Measurements from ENCODE around the gene MRPS12.
"Not testable (repeated sequence)": the region's sequence is repeated elsewhere in the genome, so short reads cannot be mapped to it uniquely, and the experiment has no call there.

Gene MRPS12

DNA sequence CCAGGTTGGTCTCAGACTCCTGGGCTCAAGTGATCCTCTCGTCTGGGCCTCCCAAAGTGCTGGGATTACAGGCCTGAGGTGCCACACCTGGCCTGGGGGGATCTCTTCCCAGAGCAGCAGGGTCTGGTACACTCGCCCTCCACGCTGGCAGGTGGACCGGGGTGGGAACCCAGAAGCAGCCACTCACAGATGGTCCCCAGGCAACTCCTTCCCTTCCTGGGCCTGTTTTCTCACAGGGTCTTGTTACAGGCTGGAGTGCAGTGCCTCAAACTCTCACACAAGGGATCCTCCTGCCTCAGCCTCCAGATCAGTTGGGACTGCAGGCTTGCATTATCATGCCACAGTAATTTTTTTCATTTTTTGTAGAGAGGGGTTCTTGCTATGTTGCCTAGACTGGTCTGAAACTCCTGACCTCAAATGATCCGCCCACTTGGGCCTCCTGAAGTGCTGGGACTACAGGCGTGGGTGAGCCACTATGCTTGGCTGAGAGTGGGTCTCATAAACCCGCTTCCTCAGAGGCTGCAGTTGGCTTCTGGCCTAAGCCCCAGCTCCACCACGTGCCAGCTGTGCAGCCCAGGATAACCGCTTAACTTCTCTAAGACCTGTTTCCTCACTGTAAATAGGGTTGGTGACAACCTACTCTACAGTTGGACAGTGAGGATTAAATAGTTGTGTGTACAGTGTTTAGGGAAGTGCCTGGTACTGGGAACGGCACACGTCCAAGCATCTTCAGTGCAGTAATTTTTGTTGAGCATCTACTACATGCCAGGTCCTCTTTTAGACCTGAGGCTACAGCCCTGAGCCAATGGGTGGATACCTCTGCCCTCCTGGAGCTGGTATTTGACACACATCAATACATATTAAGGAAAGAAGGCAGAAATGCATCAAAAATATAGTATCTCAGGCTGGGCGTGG is 17.9 kb upstream of the MRPS12 start:
- no peak for DNase-seq

DNA sequence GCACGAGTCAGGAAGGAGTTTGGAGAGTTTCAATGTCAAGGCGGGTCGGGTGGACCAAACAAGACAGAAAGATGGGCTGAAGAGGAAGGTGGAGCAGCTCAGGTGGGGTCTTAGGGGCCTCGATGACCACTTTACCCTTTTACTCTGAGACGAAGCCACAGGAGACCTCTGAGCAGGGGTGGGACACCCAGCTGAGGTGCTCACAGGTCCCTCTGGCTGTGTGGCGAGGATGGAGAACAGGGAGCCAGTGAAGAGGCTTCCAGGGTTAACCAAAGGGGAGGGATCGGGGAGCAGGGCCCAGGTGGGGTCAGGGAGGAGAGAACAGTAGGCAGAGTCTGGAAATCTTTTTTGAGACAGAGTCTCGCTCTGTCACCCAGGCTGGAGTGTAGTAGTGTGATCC is 16.8 kb upstream of the MRPS12 start:
- DNase-seq: no peak

DNA sequence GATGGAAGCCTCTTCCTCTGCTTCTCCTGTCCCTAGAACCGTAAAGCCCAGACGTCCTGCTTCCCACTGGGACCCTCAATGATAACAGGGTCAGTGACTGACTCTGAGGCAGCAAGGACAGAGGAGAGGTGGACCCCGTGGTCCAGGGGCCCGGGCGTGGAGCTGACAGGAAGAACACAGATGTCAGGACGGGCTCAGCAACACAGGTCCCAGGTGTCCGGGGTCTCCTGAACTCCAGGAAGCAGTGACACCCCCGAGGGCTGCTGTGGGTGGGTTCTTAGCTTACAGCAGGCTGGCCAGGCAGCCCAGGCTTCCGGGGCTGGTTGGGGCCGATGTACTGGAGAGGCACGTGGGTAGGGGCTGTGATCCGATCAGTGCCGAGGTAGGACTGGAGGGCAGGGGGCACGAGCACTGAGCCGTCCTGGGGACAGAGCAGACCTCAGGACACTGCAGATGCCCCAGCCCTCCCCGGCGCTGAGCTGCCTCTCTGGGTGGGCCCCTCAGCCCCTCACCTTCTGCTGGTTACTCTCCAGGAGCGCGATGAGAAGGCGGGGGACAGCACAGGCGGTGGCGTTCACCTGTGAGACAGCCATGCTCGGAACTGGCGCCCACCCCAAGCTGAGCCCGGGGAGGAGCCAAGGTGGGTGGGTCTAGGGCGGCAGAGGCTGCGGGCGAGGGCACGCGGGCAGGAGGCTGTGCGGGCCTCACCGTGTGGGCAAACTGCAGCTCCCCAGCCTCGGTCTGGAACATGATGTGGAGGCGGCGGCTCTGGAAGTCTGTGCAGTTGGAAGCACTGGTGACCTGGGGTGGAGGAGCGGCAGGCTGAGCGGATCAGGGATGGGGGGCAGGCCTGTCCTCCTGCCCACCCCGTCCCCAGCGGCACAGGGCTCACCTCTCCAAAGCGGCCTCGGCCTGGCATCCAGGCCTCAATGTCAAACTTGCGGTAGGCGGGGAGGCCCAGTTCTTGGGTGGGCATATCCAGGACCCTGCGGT is 15.1 kb upstream of the MRPS12 start:
- no peak for DNase-seq

DNA sequence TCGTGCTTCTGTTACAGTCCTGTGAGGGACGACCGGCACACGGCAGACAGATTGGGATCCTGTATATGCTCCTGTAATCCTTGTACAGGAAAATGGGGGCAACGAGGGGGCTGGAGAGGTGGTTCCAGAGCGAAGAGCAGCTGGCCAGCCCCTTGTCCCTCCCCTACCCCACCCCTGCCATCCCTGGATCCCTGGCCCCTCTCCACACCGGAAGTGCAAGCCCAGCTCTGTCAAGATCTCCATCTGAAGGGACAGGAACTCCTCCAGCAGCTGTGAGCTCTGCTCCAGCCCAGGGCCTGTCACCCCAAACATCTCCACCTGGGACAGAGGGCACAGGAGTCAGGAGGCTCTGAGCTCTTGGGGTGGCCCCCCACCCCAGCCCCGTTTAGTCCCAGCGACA is 13.2 kb upstream of the MRPS12 start:
- DNase-seq: no peak

DNA sequence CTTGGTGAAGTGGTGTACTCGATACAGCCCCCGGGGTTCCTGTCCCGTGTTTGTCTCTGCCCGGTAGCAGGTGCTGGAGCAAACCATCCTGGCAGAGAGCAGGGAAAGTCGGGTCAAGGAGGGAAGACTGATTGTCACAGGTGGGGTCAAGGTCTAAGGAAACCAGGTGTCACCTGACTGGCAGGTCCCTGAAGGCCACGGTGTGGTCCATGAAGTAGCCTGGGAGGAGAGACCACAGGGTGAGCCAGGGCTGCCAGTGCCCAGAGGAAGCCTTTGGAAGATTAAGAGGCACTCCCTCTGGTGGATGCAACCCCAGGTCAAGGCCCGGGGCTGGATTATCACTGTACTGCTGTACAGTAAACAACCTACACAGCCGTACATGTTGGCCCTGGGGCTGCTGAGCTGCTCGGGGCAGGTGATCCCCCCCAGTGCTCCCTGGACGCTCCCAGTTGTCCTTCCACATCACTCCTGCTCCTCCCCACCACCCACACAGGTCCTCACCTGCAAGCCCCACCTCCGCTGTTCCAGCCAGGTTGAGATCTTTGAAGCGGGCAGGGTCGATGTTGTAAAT is 12.7 kb upstream of the MRPS12 start:
- DNase-seq: no peak

DNA sequence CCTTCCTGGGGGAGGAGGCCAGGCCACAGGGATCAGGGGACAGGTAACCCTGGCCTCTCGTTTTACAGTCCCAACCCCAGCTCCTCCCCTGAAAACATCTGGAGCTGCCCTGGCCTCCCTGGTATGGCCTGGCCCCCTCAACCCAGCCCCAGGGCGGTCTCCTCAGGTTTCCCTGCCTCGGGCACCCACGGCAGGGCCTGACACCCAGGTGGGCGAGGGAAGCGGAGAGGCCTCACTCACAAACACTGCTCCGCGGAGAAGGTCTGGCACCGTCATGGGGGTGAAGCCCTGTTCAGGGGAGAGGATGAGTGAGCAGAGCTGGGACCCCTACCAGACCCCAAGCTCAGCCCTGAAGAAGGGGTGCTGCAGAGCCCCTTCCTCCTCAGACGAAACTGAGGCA is 12.2 kb upstream of the MRPS12 start:
- DNase-seq: no peak

DNA sequence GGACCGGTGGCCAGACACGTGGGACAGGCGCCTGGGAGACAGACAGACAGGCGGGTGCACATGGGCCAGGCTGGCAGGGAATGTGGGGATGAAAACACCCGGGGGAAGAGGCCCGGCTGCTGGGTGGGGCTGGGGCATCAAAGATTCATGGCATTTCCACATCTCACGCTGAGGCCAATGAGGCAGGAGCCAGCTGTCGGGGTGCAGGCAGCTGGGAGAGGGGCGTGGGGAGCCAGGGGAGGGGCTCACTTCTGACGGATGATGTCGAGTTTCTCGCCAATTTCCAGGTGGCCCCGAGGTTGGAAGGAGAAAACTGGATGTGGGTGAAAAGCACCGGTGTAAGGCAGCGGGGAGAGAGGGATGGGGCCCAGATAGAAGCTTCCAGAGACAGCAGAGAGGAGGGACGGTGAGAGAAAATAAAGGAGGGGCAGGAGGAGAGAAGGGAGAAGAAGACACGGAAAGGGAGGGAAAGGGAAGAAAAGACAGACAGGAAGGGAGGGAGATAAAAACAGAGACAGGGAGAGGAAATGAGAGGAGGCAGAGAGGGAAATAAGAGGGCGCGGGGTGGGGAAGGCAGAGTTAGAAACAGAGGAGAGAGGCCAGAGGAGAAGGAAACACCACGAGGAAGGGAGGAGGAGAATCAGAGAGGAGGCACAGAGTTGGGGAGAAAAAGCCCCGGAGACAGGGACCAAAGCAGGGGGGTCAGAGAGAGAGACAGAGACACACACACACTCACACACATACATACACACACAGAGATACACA is 10.7 kb upstream of the MRPS12 start:
- no peak for DNase-seq

DNA sequence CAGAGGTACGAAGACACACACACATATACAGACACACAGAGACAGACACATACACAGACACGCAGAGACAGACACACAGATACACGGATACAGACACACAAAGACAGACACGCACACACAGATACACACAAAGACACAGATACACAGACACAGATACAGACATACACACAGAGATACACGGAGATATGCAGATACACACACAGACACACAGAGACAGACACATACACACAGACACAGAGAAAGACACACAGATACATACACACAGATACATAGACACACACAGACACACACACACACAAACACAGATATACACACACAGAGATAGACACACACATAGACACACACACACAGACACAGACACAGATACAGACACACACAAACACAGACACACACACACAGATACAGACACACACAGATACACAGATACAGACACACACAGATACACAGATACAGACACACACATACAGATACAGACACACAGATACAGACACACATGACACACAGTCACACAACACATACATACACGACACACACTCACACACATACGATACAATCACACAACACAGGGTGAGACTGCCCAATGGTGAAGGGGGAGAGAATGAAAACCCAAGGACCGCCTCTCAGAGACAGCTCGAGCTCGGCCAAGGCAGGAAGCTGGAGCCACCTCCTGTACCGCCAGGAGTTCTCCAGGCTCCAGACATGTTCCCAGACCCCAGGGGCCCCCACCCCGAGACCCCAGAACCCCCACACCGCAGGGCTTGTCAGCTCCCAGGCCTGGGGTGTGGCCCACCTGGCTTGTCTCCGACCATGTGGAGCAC is 9.9 kb upstream of the MRPS12 start:
- no peak for DNase-seq

DNA sequence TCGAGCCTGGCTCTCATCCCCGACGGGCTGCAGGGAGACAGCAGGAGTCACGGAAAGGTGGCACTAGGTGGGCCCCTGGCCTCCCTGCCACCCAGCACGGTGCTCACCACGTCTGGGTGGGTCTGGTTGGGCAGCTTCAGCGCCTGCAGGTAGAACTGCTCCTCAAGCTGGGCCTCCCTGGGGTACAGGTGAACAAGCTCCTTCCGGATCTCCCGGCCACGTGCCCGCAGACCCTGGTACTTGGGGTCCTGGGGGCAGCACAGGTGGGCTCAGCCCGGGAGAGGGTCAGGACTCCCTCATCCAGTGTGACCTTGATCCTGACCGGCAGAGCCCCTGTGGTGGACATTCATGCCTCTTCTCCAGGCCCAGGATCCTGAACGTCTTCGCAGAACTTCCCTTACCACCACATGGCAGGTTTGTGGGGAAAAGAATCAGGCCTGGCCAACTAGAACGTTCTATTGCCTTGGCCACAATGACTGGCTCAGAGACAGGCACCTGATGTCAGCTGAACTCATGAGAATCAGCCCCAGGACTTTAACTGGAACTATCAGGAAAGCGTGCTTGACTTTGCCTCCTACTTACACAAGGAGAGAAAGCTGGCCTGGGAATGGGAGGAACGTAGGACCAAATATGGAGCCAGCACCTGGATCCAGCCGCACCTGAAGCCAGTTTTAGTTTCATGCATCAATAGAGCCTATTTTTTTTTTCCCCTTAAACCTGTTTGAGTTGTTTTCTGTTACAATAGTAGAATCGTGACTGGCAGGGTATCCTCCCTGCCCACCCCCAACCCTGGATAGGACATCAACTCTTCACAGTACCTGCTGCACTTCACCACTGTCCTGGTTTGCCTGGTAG is 9.1 kb upstream of the MRPS12 start:
- no peak for DNase-seq

DNA sequence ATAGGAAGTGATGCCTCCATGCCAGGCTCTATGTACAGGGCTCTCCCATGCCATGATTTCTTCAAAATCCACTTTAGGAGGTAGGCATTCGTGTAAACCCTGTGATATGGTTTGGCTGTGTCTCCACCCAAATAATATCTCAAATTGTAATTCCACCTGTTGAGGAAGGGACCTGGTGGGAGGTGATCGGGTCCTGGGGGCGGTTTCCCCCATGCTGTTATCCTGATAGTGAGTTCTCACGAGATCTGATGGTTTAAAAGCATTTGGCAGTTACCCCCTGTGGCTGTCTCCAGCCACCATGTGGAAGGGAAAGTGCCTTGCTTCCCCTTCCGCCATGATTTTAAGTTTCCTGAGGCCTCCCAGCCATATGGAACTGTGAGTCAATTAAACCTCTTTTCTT is 8.3 kb upstream of the MRPS12 start:
- DNase-seq: no peak

DNA sequence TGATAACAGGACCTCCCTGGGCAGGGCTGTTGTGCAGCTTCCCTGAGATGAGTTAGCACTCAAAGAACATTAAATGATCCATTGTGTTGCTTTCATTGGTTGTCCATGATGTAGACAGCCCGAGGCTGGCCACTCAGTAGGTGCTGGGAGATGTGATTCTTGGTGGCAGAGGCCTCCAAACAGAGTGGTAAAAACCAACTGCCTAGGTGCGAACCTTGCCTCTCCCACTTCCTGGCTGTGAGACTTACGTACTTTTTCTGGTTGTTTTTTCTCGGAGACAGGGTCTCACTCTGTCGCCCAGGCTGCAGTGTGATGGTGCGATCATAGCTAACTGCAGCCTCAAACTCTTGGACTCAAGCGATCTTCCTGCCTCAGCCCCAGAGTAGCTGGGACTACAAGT is 6.4 kb upstream of the MRPS12 start:
- DNase-seq: no peak

DNA sequence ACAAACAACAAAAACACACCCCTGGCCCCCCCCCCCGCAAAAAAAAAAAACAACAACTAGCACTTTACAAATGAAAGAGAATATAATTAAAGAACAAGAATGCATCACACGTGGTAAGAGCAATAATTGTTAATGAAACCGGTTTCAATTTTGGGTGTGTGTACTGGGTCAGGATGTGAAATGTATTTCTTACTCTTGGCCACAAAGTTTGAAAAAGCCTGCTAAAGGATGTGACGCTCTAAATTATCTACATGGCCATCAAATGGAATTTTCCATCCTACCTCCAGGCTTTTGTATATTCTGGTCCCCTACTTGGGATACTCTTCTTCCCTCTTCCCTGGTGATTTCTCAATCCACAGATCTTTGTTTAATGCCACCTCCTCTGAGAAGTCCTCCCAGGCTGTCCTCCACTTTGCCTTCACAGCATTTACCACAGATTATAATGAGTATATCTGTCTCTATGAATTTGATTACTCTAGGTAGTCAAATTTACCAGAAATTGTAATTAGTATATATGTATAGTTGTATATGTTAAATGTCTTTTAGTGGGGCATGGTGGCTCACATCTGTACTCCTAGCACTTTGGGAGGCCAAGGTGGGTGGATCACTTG is 2.2 kb upstream of the MRPS12 start:
- DNase-seq: no peak

DNA sequence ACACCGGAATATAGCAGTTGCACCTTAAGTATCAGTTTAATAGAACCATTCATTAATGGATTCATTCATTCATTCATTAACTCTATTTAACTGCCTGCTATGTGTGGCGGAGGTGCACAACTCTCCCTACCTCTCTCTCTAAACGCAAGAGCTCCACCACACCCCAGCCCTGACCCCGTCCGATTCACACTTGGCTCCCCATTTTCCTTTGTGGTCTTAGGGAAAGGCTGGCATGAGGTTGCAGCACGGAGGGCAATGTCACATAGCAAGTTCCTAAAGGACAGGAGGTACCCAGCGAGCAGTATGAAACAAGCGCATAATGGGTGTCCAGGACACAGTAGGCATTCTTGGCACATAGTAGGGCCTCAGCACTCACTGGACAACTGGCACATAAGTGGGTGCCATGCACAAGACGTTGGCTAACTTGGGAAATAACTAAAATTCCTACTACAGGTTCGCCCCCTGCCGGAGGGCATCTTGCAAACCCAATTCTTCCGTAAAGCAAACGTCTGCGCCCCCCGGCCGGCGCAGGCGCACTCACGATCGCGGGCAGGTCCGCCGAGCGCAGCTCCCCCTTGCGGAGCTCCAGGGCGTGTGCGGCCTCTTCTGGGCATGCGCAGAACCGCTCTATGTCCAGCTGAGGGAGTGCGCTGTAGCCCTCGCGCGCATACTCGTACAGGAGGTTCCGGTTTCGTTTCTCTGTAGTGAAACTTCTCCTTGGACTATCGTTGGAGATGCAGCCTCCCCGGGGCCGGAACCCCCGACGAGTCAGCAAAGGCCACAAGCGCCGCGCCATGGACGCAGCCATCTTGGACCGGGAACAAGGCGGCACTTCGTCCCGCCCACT is 592 bp upstream of the MRPS12 start, which contains the start of gene SARS2:
SARS2 (minus strand) TSS at position 835 of the 847 bp plus-strand sequence; CDS start at position 808, 27 bp downstream.
- peak; percentile 97 for DNase-seq

DNA sequence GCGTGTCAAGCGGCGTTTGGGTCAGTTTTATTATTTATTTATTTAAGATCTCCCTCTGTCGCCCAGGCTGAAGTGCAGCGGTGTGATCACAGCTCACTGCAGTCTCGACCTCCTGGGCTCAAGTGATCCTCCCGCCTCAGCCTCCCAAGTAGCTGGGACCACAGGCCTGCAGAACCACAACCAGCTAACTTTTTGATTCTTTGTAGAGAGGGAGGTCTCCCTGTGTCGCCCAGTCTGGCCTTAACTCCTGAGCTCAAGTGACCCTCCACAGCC is 713 bp downstream of the MRPS12 start:
- DNase-seq: no peak

DNA sequence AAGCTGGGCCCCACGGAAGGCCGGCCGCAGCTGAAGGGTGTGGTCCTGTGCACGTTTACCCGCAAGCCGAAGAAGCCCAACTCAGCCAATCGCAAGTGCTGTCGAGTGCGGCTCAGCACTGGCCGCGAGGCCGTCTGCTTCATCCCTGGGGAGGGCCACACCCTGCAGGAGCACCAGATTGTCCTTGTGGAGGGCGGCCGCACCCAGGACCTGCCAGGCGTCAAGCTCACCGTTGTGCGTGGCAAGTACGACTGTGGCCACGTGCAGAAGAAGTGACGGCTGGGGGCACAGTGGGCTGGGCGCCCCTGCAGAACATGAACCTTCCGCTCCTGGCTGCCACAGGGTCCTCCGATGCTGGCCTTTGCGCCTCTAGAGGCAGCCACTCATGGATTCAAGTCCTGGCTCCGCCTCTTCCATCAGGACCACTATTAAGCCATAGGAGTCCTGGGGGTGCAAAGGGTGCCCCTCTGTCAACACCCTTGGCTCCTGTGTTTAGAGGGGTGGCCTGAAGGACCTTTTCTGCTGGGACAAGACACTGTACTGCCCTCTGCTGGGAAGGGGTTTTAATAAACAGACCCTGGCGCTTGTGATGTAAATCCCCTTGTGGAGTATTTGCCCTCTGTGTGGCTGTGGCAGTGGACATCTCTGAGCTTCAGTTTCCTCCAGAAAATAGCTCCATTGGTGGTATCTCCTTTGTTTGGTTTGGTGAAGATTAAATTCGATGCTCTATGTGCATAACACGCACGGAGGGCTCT is 1.9 kb downstream of the MRPS12 start:
- DNase-seq: no peak

DNA sequence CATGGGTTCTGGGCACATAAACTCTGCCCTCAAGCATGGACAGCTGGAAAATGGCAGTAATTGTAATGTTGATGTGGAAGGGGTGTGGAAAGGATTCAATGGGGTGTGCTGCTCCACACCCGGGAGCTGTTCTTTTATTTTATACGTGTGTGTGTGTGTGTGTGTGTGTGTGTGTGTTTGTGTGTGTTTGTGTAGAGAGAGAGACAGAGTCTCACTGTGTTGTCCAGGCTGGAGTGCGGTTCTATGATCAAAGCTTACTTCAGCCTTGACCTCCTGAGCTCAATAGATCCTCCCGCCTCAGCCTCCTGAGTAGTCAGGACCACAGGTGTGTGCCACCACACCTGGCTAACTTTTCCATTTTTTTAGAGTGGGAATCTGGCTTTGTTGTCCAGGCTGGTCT is 2.8 kb downstream of the MRPS12 start:
- no peak for DNase-seq

DNA sequence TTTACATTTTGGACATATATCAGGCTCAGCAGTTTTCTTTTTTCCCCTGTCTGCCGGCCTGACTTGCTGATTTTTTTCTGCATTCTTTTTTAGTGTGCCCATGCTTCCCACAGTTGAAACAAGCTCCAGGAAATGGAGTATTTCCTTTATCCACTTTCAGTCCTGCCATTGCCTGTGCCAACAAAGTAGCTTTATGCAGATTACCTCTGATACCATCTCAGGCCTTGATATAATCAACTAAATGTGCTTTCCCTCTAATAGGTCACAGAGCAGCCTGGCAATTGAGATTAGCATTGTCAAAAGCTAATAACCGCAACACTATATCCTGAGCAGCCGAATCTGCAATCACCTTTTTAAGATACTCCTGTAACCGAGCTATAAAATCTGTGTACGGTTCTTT is 9.2 kb downstream of the MRPS12 start:
- DNase-seq: no peak

DNA sequence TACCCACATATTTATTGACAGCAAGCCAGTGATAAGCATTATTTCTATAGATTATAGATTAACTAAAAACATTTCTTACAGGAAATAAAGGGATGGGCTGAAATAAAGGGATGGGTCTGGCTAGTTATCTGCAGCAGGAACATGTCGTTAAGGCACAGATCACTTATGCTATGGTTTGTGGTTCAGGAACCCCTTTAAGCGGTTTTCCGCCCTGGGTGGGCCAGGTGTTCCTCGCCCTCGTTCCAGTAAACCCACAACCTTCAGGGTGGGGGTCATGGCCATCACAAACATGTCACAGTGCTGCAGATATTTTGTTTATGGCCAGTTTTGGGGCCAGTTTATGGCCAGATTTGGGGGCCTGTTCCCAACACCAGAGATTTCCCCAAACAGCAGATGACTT is 10.7 kb downstream of the MRPS12 start:
- not testable (repeated sequence) for DNase-seq

DNA sequence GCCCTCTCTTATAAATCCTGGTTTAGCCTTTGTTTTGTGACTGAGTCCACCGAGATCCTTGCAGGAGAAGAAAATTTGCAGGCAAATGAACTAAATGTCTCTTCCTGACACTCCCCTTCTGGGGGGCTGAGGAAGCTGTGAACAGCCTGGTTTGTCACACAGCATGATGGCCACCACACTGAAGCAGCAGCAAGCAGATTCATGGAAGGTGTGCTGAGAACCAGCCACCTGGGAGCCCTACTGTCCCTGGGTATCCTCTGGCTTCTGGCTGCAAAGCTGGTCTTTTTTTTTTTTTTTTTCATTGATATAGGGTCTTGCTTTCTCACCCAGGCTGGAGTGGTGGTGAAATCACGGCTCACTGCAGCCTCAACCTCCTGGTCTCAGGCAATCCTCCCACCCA is 11.2 kb downstream of the MRPS12 start:
- no peak for DNase-seq
